Adrenal gland (tissue), 12 donors: ENCODE results near the gene TMEM151A. TPM values are rescaled to one million over a fixed set of nuclear protein-coding genes. Genes with fewer than 3 reads are reported as not detected.
A peak's percentile ranks its signal among the peaks of the same experiment; 100 is the strongest.

Source experiments
- DNase-seq, 7 donors: peaks; one replicate each; pipeline ENCODE4 v3.0.0-alpha.2; 2019 to 2020
- H3K27ac ChIP-seq, 5 donors: fragments of 200-600 bp; sonication (generic) in 4 of 5; 1 replicate in 3 of 5; 2 replicates in 2 of 5; pipeline versions ENCODE4 v1.5.1 to v1.8.0; 2016 to 2020; ENCODE audit warnings: mild to moderate bottlenecking in 1 of 5
- H3K27me3 ChIP-seq: fragments of 200-600 bp; 2 replicates; pipeline ENCODE4 v1.8.0; 2021
- H3K36me3 ChIP-seq, 2 donors: fragments of 200-600 bp; replicated peaks in 1 of 2; 1 replicate in 1 of 2; 2 replicates in 1 of 2; pipeline versions ENCODE4 v1.5.1 to v1.8.0; 2018 to 2022
- H3K4me1 ChIP-seq, 2 donors: fragments of 200-600 bp; replicated peaks in 1 of 2; 1 replicate in 1 of 2; 2 replicates in 1 of 2; pipeline versions ENCODE4 v1.5.1 to v1.8.0; 2018 to 2021
- H3K4me3 ChIP-seq, 4 donors: fragments of 200-600 bp; sonication (generic) in 3 of 4; one replicate each; pipeline ENCODE4 v1.5.1; 2016 to 2018
- H3K9me3 ChIP-seq, 3 donors: fragments of 200-600 bp; sonication (generic) in 1 of 3; replicated peaks in 1 of 3; 1 replicate in 2 of 3; 2 replicates in 1 of 3; pipeline versions ENCODE4 v1.5.1 to v1.8.0; 2016 to 2021
- CTCF ChIP-seq, 6 experiments: fragments of 450-650 bp in 4 of 6; fragments of 200-600 bp in 2 of 6; sonication (generic) in 1 of 6; IDR thresholded peaks; 1 replicate in 5 of 6; 2 replicates in 1 of 6; pipeline versions ENCODE4 v1.5.1 to v1.8.0; 2016 to 2021; ENCODE audit warnings: antibody characterized with exemption in 6 of 6, mild to moderate bottlenecking in 2 of 6, moderate library complexity in 1 of 6
- POLR2A ChIP-seq, 2 donors: fragments of 450-650 bp; IDR thresholded peaks; one replicate each; pipeline ENCODE4 v1.6.1; 2017; ENCODE audit warnings: antibody characterized with exemption in 2 of 2, mild to moderate bottlenecking in 2 of 2, moderate library complexity in 1 of 2
- WGBS, 4 donors: extraction: QIAGEN DNeasy Blood & Tissue Kit in 2 of 4; methylation state at CpG; one replicate each; pipeline versions ENCODE4 v1.1.5 to v1.1.7; 2013 to 2017; 5-methylcytosine and 5-hydroxymethylcytosine counted together
- intact Hi-C, 2 donors: fragments of 100-400 bp; cut with DNase I; formaldehyde crosslinking; loops; one replicate each; pipeline versions ENCODE4 v1.14.1 to v1.15.0; 2022 to 2023
- polyA plus RNA-seq, 3 donors: library from polyadenylated mRNA; stranded (reverse); fragments of 200-250 nt in 2 of 3; fragments of 350-450 nt in 1 of 3; fragmentation: Illumina TruSeq in 1 of 3; extraction: RNeasy Lipid Tissue Mini Kit (QIAGEN cat#74804) in 1 of 3; gene quantifications; one replicate each; pipeline ENCODE4 v1.2.3, GENCODE V29; 2013 to 2014
- total RNA-seq, 9 donors: library from RNA; depleted of rRNA in 4 of 9; stranded (reverse); fragments of >200 nt in 4 of 9; fragments of 120-200 nt in 1 of 9; fragmentation: NEBNext Ultra II Directional in 1 of 9; extraction: Animal tissue kit (Norgen Biotek cat#: 25700) in 1 of 9; gene quantifications; one replicate each; pipeline versions ENCODE4 v1.1.0 to v1.2.4, GENCODE V29; 2013 to 2023
- donor health status: healthy with polysubstance abuse.
- donor health status: Bipolar disorder and iron deficiency.
- donor health status: DM: yes; HTN: yes; CAD: no.
- donor health status: DM: no; HTN: no; CAD: no.
- donor health status: DM: no; HTN: no; CAD: no.
- donor health status: DM: yes; HTN: yes; CAD: no.

Gene TMEM151A
- total and polyA plus RNA-seq, 12 donors, result 0.07 to 6.8 (median 1.3) TPM; not detected in 3

- WGBS, 4 donors, result 3 to 9% (median 4%) methylated on average over 10 to 45 of the region's 45 CpGs
- TF ChIP-seq CTCF (IDR thresholded peaks at IDR 0.05) (no peak), POLR2A (IDR thresholded peaks at IDR 0.05) (no peak)
- intact Hi-C loops, result no loop called here
- Histone ChIP-seq H3K4me3 (peak overlapping the region in 1 of 4 donors; percentile 55), H3K36me3 (peaks cover 0 to 28% of the 10 kb centered on the region in 2 donors), H3K9me3 (no peaks in the 10 kb centered on the region), H3K4me1 (peaks cover 6% of the 10 kb centered on the region in 2 donors), H3K27ac (no peak overlapping the region), H3K27me3 (no peaks in the 10 kb centered on the region)
- no peak for DNase-seq
Measured at GRCh38 chr11:66278363-66279091, 13.2 kb upstream of the TMEM151A start.

GRCh38 chr11:66279092-66279734 lies 12.5 kb upstream of the TMEM151A start:
- TF ChIP-seq POLR2A (IDR thresholded peaks at IDR 0.05) (no peak), CTCF (IDR thresholded peaks at IDR 0.05) (no peak)
- Histone ChIP-seq H3K4me1 (peaks cover 6% of the 10 kb centered on the region in 2 donors), H3K27ac (peak overlapping the region in 1 of 5 donors; percentile 41), H3K9me3 (no peaks in the 10 kb centered on the region), H3K36me3 (peaks cover 0 to 22% of the 10 kb centered on the region in 2 donors), H3K27me3 (no peaks in the 10 kb centered on the region), H3K4me3 (no peak overlapping the region)
- intact Hi-C loops, result no loop called here
- WGBS, 4 donors, result 63 to 66% (median 65%) methylated on average over 15 of the region's 15 CpGs
- no peak for DNase-seq

- intact Hi-C loops, result loop anchor here (5.0 to 10.0 kb wide), 2 partner anchors 56 to 58 kb away; no protein-coding TSS in a partner anchor
- 80 to 94% (median 83%) methylated on average over 5 to 14 of the region's 14 CpGs for WGBS, 4 donors
- Histone ChIP-seq H3K36me3 (peaks cover 0 to 11% of the 10 kb centered on the region in 2 donors), H3K4me1 (peaks cover 6 to 12% of the 10 kb centered on the region in 2 donors), H3K4me3 (no peak overlapping the region), H3K27me3 (no peaks in the 10 kb centered on the region), H3K9me3 (no peaks in the 10 kb centered on the region), H3K27ac (peak overlapping the region in 1 of 5 donors; percentile 41)
- TF ChIP-seq POLR2A (IDR thresholded peaks at IDR 0.05) (no peak), CTCF (IDR thresholded peaks at IDR 0.05) (no peak)
- peak in 2 of 7 donors; percentile 38 to 70 for DNase-seq
Measured at GRCh38 chr11:66280428-66280827, 11.3 kb upstream of the TMEM151A start.

- intact Hi-C loops, result loop anchor here (5.0 to 10.0 kb wide), 2 partner anchors 56 to 59 kb away; no protein-coding TSS in a partner anchor
- WGBS, 4 donors, result 75 to 93% (median 83%) methylated on average over 6 of the region's 6 CpGs
- DNase-seq, result no peak
Measured at GRCh38 chr11:66281001-66281400, 10.7 kb upstream of the TMEM151A start.

More at GRCh38 chr11:66281001-66281400, 10.7 kb upstream of the TMEM151A start:
- Histone ChIP-seq H3K4me3 (no peak overlapping the region), H3K27me3 (no peaks in the 10 kb centered on the region), H3K36me3 (peaks cover 0 to 5% of the 10 kb centered on the region in 2 donors), H3K27ac (no peak overlapping the region), H3K4me1 (peaks cover 6 to 18% of the 10 kb centered on the region in 2 donors), H3K9me3 (no peaks in the 10 kb centered on the region)
- TF ChIP-seq CTCF (IDR thresholded peaks at IDR 0.05), result no peak
- no peak for TF ChIP-seq POLR2A (IDR thresholded peaks at IDR 0.05)
